Neural cell (in vitro differentiated cells): ENCODE measurements around the gene ICE2. TPM values are rescaled to one million over a fixed set of nuclear protein-coding genes. Genes with fewer than 3 reads are reported as not detected.

Experiments
- H2AFZ ChIP-seq: fragments of 200-600, 300-800 bp; sonication (generic), shearing (Covaris generic); 2 replicates; pipeline ENCODE4 v1.6.0; 2014; ENCODE audit warnings: low read depth, mild to moderate bottlenecking, antibody characterized with exemption, low read length, moderate library complexity
- H3F3A ChIP-seq: fragments of 200-600 bp; shearing (Covaris generic); 2 replicates; pipeline ENCODE4 v1.6.1; 2016; ENCODE audit warnings: mild to moderate bottlenecking, moderate library complexity, mixed read lengths, antibody characterized with exemption, low read length; ENCODE audit not compliant: insufficient read depth, poor library complexity, severe bottlenecking
- H3K27ac ChIP-seq: fragments of 200-600, 300-800 bp; sonication (generic), shearing (Covaris generic); 2 replicates; pipeline ENCODE4 v1.5.1; 2014; ENCODE audit warnings: mild to moderate bottlenecking, low read length, moderate library complexity
- H3K27me3 ChIP-seq: fragments of 300-800, 200-600 bp; sonication (generic), shearing (Covaris generic); 2 replicates; pipeline ENCODE4 v1.6.0; 2014; ENCODE audit warnings: mild to moderate bottlenecking, low read depth, low read length, moderate library complexity; ENCODE audit not compliant: insufficient read depth
- H3K36me3 ChIP-seq: fragments of 300-800, 200-600 bp; sonication (generic), shearing (Covaris generic); 2 replicates; pipeline ENCODE4 v1.5.1; 2014; ENCODE audit warnings: mild to moderate bottlenecking, antibody characterized with exemption, low read length, moderate library complexity; ENCODE audit not compliant: insufficient read depth
- H3K4me2 ChIP-seq: fragments of 300-800, 200-600 bp; sonication (generic), shearing (Covaris generic); 2 replicates; pipeline ENCODE4 v1.6.0; 2014; ENCODE audit warnings: mild to moderate bottlenecking, low read length
- H3K4me3 ChIP-seq: fragments of 300-800, 200-600 bp; sonication (generic), shearing (Covaris generic); 2 replicates; pipeline ENCODE4 v1.5.1; 2014; ENCODE audit warnings: mild to moderate bottlenecking, low read length, moderate library complexity
- H3K79me2 ChIP-seq: fragments of 200-600 bp; shearing (Covaris generic); replicated peaks from 2 replicates; pipeline ENCODE4 v1.6.0; 2014; ENCODE audit warnings: mild to moderate bottlenecking, low read length, moderate library complexity; ENCODE audit not compliant: insufficient read depth
- H3K9ac ChIP-seq: fragments of 300-800, 200-600 bp; sonication (generic), shearing (Covaris generic); 2 replicates; pipeline ENCODE4 v1.6.1; 2016; ENCODE audit warnings: mild to moderate bottlenecking, low read length, mixed read lengths
- H3K9me2 ChIP-seq: fragments of 200-600 bp; shearing (Covaris generic); 2 replicates; pipeline ENCODE4 v1.6.1; 2016; ENCODE audit warnings: mild to moderate bottlenecking, low read length, mixed read lengths; ENCODE audit not compliant: insufficient read depth
- H3K9me3 ChIP-seq: fragments of 200-600, 300-800 bp; sonication (generic), shearing (Covaris generic); 2 replicates; pipeline ENCODE4 v1.6.1; 2016; ENCODE audit warnings: mild to moderate bottlenecking, mixed run types, low read length, moderate library complexity, mixed read lengths
- H4K20me1 ChIP-seq: fragments of 200-600 bp; shearing (Covaris generic); 2 replicates; pipeline ENCODE4 v1.6.1; 2016; ENCODE audit warnings: mild to moderate bottlenecking, mixed run types; ENCODE audit not compliant: insufficient read depth
- EP300 ChIP-seq: fragments of 450-650 bp; conservative IDR thresholded peaks from 2 replicates; pipeline ENCODE4 v1.6.1; 2014; ENCODE audit warnings: antibody characterized with exemption, mild to moderate bottlenecking, moderate library complexity; ENCODE audit not compliant: poor library complexity, severe bottlenecking
- EZH2 ChIP-seq: fragments of 200-600, 300-800 bp; shearing (Covaris generic), sonication (generic); IDR thresholded peaks from 2 replicates; pipeline ENCODE4 v1.6.1; 2014; ENCODE audit warnings: antibody characterized with exemption, low read length, borderline replicate concordance, mild to moderate bottlenecking; ENCODE audit not compliant: insufficient read depth, poor library complexity, severe bottlenecking
- MXI1 ChIP-seq: fragments of 450-650 bp; conservative IDR thresholded peaks from 2 replicates; pipeline ENCODE4 v1.6.1; 2014; ENCODE audit warnings: antibody characterized with exemption, mild to moderate bottlenecking; ENCODE audit not compliant: poor library complexity, severe bottlenecking
- POLR2AphosphoS5 ChIP-seq: IDR thresholded peaks from 2 replicates; pipeline ENCODE4 v1.6.1; 2012
- RAD21 ChIP-seq: fragments of 450-650 bp; conservative IDR thresholded peaks from 2 replicates; pipeline ENCODE4 v1.6.1; 2014; ENCODE audit warnings: antibody characterized with exemption, mild to moderate bottlenecking, moderate library complexity
- SMC3 ChIP-seq: fragments of 450-650 bp; conservative IDR thresholded peaks from 2 replicates; pipeline ENCODE4 v1.6.1; 2014; ENCODE audit warnings: antibody characterized with exemption, mild to moderate bottlenecking, moderate library complexity; ENCODE audit not compliant: poor library complexity
- TAF1 ChIP-seq: IDR thresholded peaks from 2 replicates; pipeline ENCODE4 v1.6.1; 2012; ENCODE audit warnings: low read depth
- polyA plus RNA-seq: library from polyadenylated mRNA; depleted of rRNA; stranded (reverse); fragments of >200 nt; gene quantifications from 2 replicates; pipeline ENCODE4 v1.2.3, GENCODE V29; 2014
- TF ChIP-seq, protein P1 (sequence below): IDR thresholded peaks from 2 replicates; pipeline ENCODE4 v1.6.1; 2012; ENCODE audit warnings: borderline replicate concordance
- TF ChIP-seq, protein P2 (sequence below): fragments of 450-650 bp; IDR thresholded peaks from 2 replicates; pipeline ENCODE4 v1.5.1; 2014; ENCODE audit warnings: antibody characterized with exemption, mild to moderate bottlenecking, moderate library complexity; ENCODE audit not compliant: poor library complexity, severe bottlenecking

ICE2 gene
- polyA plus RNA-seq, 1 donor from 2014 or later = 34.0 TPM

DNA sequence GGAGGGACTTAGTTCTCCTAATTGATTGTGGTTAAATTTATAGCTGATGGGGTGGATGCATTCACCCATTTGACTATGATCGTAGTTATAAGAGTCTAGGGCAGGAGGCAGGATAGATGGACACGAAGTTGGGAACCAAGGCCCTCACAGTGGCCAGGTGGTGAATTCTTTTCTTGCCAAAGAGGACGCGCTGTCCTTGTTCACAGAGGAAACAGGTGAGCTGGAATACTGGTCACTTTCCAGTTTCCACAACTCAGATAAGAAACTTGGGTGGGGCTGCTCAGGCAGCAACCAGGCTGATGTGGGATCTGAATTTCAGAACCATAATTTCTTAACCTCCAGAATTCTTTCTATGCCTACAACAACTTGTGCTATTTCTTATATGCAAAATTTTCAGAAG lies 34.0 kb upstream of the ICE2 start:
- no peaks in the 10 kb centered on the region for H3K9me3 ChIP-seq
- H3K79me2 ChIP-seq = no peaks in the 10 kb centered on the region
- TF ChIP-seq TAF1 (no peak), EP300 (no peak), POLR2AphosphoS5 (no peak), RAD21 (no peak), SMC3 (no peak)
- TF ChIP-seq, protein P1, sequence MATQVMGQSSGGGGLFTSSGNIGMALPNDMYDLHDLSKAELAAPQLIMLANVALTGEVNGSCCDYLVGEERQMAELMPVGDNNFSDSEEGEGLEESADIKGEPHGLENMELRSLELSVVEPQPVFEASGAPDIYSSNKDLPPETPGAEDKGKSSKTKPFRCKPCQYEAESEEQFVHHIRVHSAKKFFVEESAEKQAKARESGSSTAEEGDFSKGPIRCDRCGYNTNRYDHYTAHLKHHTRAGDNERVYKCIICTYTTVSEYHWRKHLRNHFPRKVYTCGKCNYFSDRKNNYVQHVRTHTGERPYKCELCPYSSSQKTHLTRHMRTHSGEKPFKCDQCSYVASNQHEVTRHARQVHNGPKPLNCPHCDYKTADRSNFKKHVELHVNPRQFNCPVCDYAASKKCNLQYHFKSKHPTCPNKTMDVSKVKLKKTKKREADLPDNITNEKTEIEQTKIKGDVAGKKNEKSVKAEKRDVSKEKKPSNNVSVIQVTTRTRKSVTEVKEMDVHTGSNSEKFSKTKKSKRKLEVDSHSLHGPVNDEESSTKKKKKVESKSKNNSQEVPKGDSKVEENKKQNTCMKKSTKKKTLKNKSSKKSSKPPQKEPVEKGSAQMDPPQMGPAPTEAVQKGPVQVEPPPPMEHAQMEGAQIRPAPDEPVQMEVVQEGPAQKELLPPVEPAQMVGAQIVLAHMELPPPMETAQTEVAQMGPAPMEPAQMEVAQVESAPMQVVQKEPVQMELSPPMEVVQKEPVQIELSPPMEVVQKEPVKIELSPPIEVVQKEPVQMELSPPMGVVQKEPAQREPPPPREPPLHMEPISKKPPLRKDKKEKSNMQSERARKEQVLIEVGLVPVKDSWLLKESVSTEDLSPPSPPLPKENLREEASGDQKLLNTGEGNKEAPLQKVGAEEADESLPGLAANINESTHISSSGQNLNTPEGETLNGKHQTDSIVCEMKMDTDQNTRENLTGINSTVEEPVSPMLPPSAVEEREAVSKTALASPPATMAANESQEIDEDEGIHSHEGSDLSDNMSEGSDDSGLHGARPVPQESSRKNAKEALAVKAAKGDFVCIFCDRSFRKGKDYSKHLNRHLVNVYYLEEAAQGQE = no peak
- TF ChIP-seq, protein P2, sequence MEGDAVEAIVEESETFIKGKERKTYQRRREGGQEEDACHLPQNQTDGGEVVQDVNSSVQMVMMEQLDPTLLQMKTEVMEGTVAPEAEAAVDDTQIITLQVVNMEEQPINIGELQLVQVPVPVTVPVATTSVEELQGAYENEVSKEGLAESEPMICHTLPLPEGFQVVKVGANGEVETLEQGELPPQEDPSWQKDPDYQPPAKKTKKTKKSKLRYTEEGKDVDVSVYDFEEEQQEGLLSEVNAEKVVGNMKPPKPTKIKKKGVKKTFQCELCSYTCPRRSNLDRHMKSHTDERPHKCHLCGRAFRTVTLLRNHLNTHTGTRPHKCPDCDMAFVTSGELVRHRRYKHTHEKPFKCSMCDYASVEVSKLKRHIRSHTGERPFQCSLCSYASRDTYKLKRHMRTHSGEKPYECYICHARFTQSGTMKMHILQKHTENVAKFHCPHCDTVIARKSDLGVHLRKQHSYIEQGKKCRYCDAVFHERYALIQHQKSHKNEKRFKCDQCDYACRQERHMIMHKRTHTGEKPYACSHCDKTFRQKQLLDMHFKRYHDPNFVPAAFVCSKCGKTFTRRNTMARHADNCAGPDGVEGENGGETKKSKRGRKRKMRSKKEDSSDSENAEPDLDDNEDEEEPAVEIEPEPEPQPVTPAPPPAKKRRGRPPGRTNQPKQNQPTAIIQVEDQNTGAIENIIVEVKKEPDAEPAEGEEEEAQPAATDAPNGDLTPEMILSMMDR = no peak
- no peaks in the 10 kb centered on the region for H3K36me3 ChIP-seq
- no peak overlapping the region for H3K9ac ChIP-seq
- H4K20me1 ChIP-seq = no peaks in the 10 kb centered on the region
- no peak overlapping the region for H2AFZ ChIP-seq
- H3F3A ChIP-seq = no peaks in the 10 kb centered on the region
- H3K4me2 ChIP-seq = no peak overlapping the region
- H3K27ac ChIP-seq = no peak overlapping the region
- no peaks in the 10 kb centered on the region for H3K9me2 ChIP-seq
- no peaks in the 10 kb centered on the region for H3K27me3 ChIP-seq
- H3K4me3 ChIP-seq = no peak overlapping the region

DNA sequence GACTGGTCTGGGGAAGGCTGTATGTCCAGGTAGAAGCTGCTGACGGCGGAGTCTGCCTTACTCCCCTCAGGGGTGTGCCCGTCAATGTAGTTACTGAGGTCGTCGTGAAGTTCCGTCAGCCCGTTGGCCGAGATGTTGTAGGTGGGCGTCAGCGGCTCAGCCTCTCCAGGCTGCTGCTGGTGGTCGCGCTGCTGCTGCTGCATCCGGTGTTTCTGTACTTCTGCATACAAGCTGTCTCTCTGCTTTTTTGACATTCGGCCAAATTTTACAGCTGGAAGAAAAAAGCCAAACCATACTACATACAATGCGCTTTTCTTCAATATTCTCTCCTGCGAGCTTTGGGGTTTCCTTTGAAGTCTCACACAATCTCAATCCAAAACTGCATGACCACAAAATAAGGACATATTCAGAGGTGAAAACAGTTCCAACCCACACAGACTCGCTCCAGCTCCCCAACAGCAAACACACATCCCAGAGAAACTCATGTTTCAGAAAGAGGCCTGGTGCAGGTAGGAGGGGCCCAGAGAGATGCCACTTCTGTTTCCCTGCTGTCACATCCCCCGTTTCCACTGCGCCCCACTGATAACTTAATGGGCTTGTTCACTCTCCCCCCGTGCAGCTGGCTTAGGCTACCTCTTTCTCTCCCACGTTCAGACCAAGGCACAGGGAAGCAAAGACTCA lies 32.5 kb upstream of the ICE2 start:
- no peak overlapping the region for H3K27ac ChIP-seq
- TF ChIP-seq TAF1 = no peak
- H3K36me3 ChIP-seq = no peaks in the 10 kb centered on the region
- no peaks in the 10 kb centered on the region for H3K9me2 ChIP-seq
- H4K20me1 ChIP-seq = no peaks in the 10 kb centered on the region
- no peaks in the 10 kb centered on the region for H3K27me3 ChIP-seq
- no peak overlapping the region for H3K9ac ChIP-seq
- no peaks in the 10 kb centered on the region for H3K9me3 ChIP-seq
- no peak overlapping the region for H2AFZ ChIP-seq
- no peaks in the 10 kb centered on the region for H3K79me2 ChIP-seq
- H3K4me3 ChIP-seq = no peak overlapping the region
- no peak overlapping the region for H3K4me2 ChIP-seq
- H3F3A ChIP-seq = no peaks in the 10 kb centered on the region

DNA sequence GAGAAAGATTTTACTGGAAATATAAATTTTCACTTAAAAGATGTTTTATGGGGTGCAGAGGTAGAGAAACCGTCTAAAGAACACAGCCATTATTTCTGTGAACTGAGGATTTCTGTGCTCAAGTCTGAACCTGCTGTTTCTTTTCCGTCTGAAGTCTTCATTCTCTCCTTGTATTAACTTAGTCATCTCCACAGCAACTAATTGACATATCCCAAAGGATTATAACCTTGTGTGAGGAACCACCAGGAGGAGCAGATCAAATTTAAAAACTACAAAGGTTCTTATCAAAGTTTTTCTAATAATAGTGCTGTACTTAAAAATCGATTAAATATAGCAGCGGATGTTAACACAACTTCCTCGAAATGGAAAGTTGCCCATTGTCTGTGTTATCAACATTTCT lies 31.1 kb upstream of the ICE2 start:
- TF ChIP-seq, protein P1 = no peak
- TF ChIP-seq POLR2AphosphoS5 (no peak), MXI1 (no peak), EZH2 (no peak), EP300 (no peak), SMC3 (no peak), RAD21 (no peak)
- H3K9me3 ChIP-seq = no peaks in the 10 kb centered on the region
- no peaks in the 10 kb centered on the region for H4K20me1 ChIP-seq
- H3K9ac ChIP-seq = no peak overlapping the region
- no peak overlapping the region for H3K27ac ChIP-seq
- no peak overlapping the region for H3K4me3 ChIP-seq
- no peaks in the 10 kb centered on the region for H3K9me2 ChIP-seq
- H3K79me2 ChIP-seq = no peaks in the 10 kb centered on the region
- H2AFZ ChIP-seq = no peak overlapping the region
- no peaks in the 10 kb centered on the region for H3F3A ChIP-seq
- H3K27me3 ChIP-seq = no peaks in the 10 kb centered on the region
- no peak overlapping the region for H3K4me2 ChIP-seq
- H3K36me3 ChIP-seq = no peaks in the 10 kb centered on the region
